ENCODE data around the gene HLA-A. TPM values are rescaled to one million over a fixed set of nuclear protein-coding genes. Genes with fewer than 3 reads are reported as not detected.
A peak's percentile ranks its signal among the peaks of the same experiment; 100 is the strongest.

HLA-A gene
- total RNA-seq, 1 experiment from 2014 or later = 244 TPM

DNA sequence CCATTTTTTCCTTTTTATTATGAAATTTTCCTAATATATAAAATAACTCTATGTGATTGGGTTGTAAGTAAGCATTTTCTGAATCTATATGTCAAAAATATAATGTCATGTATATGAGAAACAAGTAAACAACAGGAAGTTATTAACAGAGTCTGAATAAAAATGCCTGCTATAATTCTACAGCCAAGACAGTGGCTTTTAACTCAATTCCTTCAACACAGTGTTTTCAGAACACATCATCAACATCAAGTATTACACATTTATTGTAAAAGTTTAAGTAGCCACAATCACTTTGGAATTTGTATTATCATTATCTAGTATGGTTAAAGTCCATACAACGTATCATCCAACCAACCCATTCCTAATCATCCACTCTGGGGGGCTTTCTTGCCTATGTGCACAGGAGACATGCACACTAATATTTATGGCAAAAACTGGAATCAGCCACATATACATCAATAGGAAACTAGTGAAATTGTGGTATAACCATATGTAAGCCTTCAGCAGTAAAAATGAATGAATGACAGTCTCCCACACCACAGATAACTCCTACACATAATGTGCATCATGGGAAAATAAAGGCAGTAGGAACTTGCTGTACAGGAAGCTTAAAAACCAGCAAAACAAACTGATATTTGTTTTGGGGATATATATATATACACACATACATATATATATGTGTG is 6.9 kb upstream of the HLA-A start:
- DNase-seq (ENCODE audit: low spot score) = no peak

DNA sequence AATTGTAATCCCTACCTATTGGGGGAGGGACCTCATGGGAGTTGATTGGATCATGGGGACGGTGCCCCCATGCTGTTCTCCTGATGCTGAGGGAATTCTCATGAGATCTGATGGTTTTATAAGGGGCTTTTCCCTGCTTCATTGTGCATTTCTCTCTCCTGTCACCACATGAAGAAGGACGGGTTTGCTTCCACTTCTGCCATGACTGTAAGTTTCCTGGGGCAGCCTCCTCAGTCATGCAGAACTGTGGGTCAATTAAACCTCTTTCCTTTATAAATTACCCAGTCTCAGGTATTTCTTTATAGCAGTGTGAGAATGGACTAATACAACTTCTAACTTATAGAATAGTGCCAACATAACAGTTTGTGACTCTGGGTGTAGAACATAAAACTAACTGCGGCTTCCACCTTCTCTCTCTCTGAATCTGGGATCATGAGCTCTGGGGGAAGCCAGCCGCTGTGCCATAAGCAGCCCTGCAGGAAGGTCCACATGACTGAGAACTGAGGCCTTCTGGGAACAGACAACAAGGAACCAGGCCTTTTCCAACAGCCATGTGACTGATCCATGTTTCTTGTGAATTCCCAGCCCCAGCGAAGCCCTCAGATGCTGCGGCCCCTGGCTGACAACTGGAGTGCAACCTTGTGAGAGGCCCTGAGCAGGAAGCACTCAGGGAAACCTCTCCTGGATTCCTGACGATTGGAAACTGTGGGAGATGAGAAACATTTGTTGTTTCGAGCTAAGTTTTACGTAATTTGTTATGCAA is 3.4 kb upstream of the HLA-A start:
- no peak for DNase-seq (ENCODE audit: low spot score)

DNA sequence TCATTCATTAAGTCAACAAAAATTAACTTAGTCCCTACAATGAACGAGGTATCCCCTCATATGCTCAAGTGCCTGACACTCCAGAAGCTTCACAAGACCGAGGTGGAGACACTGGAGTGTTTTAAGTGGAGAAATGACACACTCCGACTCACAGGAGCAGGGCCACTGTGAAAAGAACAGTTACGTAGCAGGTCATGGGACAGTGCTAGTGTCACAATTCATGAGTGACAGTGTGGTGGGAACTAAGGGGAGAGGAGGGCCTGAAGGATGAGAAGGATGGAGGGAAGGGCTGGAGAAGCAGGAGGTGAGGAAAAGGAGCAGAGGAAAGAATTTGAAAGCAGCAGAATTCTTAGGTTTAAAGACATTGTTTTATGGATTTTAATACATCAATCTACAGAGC is 1.3 kb upstream of the HLA-A start:
- DNase-seq (ENCODE audit: low spot score) = no peak

DNA sequence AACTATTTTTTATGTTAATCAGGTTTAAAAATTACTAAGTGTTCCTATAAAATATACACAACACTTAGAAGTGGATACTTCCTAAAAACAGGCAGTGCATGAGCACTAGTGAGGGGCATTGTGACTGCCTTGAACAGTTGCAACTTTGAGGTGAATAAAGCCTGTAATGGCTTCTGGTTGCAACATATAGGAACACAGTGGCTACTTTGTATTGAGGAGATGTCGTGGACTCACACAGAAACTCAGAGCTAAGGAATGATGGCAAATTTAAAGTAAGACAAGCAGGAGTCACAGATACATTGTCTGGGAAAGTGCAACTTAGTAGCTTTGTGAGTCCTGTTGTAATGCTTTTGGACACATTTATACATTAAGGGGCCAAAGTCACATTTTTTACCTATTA is 861 bp upstream of the HLA-A start:
- DNase-seq (ENCODE audit: low spot score) = no peak

DNA sequence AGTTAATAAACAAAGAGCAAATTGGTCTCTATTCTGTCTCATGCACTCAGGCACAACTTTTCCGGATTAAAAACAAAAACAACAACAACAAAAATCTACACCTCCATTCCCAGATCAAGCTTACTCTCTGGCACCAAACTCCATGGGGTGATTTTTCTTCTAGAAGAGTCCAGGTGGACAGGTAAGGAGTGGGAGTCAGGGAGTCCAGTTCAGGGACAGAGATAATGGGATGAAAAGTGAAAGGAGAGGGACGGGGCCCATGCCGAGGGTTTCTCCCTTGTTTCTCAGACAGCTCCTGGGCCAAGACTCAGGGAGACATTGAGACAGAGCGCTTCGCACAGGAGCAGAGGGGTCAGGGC is 437 bp upstream of the HLA-A start:
- DNase-seq (ENCODE audit: low spot score) = no peak

DNA sequence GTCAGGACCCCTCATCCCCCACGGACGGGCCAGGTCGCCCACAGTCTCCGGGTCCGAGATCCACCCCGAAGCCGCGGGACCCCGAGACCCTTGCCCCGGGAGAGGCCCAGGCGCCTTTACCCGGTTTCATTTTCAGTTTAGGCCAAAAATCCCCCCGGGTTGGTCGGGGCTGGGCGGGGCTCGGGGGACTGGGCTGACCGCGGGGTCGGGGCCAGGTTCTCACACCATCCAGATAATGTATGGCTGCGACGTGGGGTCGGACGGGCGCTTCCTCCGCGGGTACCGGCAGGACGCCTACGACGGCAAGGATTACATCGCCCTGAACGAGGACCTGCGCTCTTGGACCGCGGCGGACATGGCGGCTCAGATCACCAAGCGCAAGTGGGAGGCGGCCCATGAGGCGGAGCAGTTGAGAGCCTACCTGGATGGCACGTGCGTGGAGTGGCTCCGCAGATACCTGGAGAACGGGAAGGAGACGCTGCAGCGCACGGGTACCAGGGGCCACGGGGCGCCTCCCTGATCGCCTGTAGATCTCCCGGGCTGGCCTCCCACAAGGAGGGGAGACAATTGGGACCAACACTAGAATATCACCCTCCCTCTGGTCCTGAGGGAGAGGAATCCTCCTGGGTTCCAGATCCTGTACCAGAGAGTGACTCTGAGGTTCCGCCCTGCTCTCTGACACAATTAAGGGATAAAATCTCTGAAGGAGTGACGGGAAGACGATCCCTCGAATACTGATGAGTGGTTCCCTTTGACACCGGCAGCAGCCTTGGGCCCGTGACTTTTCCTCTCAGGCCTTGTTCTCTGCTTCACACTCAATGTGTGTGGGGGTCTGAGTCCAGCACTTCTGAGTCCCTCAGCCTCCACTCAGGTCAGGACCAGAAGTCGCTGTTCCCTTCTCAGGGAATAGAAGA is 978 bp downstream of the HLA-A start:
- DNase-seq (ENCODE audit: low spot score) = no peak

DNA sequence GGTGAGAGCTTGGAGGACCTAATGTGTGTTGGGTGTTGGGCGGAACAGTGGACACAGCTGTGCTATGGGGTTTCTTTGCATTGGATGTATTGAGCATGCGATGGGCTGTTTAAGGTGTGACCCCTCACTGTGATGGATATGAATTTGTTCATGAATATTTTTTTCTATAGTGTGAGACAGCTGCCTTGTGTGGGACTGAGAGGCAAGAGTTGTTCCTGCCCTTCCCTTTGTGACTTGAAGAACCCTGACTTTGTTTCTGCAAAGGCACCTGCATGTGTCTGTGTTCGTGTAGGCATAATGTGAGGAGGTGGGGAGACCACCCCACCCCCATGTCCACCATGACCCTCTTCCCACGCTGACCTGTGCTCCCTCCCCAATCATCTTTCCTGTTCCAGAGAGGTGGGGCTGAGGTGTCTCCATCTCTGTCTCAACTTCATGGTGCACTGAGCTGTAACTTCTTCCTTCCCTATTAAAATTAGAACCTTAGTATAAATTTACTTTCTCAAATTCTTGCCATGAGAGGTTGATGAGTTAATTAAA is 3.0 kb downstream of the HLA-A start:
- DNase-seq (ENCODE audit: low spot score) = no peak

DNA sequence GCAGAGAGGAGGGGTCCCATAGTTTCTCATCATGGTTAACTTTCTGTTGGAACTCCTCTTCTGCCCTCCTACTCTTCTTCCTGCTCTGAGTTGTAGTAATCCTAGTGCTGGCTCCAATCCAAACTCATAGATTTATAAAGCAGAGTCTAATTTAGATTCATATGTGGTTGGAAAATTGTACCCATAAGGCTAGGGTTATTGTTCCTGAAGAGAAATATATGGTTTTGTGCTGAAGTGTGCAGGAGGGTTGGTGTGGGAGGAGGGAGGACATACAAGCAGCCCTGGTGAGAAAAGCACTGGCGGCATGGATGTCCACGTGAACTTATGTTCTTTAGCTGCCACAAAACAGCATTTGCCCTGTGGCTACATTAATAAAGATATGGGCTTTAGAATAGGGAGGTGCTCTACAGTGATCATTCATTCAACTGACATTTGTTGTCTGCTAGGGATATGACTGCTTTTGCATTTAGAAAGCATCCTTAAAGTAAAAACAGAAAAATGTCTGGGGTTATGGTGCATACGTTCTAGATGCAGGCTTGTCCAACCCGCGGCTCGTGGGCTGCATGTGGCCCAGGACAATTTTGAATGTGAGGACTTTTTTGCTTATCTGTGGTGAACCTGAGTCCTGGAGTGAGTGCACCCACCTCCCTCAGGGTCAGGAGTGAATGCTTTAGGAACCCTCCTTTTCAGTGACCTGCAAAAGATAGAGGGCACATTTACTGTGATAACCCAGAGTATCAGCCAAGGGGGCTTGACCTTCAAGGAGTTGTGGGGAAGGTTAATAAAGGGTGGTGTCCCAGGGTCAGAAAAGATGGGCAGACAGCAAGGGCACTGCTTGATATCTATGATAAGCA is 4.1 kb downstream of the HLA-A start:
- DNase-seq (ENCODE audit: low spot score) = no peak

DNA sequence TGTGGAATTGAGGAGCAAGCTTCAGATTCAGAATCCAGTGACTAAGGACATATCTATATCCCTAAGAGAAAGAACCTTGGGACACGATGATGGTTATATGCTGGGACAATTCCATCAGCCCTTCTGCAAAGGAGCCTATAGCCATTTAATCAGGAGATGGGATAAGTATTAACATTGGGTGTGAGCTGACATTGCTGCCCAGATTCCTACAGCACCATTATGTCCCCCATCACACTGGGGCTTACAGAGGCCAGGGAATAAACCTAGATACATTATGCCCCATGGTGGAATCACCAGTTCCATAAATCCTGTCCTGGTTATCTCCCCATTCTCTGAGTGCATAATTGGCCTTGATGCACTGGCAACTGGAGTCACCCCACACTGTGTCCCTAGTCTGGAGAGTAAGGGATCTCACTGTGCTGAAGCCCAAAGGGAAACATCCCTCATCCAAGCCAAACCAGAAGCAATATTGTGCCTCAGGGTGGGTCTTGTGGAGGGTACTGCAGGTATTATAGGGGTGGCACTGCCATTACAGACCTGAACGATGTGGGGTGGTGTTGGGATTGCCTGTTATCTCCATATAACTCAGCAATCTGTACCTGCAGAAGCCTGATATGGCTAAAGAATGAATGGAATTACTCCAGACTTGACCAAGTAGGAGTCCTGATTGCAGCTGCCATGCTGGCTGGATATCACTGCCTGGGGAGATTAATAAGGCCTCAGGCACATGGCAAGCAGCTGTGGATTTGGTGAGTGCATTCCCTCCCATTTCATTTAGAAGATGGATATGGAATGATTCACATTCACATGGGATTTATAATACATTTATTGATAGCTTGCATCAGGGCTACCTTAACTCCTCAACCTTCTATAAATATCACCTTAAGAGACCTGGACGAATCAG is 5.0 kb downstream of the HLA-A start:
- DNase-seq (ENCODE audit: low spot score) = no peak

DNA sequence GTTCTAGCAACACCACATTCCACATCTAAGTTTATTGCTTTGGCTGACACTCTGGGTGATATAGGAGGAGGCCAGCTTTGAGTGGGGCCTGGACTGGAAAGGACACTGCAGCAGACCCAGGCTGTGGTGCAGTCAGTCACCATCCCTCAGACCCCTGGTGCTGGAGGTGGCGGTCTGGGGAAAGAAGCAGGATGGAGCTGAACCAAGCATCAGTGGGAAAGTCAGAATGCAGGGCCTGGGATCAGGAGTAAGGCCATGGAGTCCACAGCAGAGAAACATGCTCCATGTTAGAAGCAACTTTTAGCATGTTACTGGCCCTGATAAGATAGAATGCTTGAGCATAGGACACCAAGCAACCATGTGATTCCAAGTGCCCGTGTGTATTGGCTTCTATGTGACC is 5.9 kb downstream of the HLA-A start:
- DNase-seq (ENCODE audit: low spot score) = no peak

DNA sequence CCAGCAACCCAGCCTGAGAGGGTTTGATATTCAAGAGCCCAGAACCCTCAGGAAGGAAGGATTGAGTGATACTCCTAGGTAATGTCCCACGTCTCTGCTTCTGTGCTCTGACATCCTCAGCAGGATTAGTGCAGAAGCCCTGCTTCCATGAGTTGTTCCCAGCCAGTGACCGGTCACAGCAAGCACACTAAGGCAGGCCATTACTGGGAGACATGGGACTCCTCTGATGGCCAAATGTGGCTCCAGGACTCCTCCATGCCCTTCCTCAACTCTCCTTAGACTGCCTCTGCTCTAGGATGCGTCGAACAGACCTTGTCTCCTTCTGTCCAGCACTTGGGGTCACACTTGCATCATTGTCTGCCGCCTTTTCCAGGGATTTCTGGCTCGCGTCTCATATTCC is 7.6 kb downstream of the HLA-A start:
- DNase-seq (ENCODE audit: low spot score) = no peak

DNA sequence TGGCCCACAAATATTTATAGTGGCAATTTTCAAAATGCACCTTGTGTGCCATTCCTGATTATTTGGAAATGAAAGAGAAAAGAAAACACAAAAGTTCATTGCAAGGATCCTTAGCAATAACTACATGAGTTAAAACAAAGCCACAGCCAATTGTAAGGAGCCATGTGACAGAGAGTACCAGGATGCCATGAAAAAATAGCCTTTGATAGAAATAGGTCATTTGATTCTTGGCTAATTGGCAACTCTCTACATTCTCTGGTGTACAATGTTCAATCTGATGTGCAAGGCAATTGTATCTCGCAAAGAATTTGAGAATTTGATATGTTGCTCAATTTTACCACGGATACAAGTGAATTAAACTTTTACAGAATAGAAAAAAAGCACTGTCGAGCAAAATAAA is 9.6 kb downstream of the HLA-A start:
- DNase-seq (ENCODE audit: low spot score) = no peak

DNA sequence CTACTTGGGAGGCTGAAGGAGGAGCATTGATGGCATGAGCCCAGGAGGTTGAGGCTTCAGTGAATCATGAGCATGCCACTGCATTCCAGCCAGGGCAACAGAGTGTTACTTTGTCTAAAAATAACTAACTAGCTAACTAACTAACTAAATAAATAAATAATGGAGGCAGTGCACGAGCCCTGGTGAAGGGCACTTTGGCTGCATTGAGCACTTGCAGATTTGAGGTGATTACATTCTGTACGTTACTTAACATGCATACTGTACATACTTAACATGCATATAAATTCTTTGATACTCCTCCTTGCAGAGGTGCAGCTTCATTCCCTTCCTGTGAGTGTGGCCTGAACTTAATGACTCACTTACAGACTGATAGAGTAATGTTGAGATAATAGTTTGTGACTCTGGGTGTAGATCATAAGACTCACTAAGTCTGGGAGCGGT is 10.7 kb downstream of the HLA-A start:
- DNase-seq (ENCODE audit: low spot score) = peak; percentile 96

DNA sequence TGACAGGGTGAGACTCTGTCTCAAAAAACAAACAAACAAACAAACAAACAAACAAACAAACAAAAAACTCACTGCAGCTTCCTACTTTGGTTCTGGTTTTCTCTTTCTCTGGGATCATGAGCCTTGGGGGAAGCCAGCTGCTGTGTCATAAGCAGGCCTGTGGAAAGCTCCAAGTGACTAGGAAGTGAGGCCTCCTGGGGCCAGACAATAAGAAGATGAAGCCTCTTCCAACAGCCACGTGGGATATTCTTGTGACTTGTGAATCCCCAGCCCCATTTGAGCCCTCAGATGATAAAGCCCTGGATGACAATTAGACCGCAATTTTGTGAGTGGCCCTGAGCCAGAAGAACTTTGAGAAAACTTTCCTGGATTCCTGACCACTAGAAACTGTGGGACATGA is 11.4 kb downstream of the HLA-A start:
- DNase-seq (ENCODE audit: low spot score) = no peak

DNA sequence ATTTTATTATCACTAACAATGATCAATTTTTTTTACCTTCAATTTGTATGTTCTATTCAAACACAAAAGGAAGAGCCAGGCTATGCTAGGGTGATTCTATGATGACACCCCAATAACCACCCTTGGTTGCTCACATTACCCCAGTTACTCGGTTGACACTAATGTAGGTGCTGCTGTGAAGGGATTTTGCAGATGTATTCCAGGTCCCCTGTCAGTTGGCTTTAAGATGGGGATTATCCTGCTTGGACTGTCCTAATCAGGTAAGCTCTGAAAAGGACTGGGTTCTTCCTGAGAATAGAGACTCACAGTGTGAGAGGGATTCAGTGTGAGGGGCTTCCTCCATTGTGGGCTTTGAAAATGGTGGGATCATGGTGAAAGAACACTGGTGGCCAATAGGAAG is 11.9 kb downstream of the HLA-A start:
- no peak for DNase-seq (ENCODE audit: low spot score)

DNA sequence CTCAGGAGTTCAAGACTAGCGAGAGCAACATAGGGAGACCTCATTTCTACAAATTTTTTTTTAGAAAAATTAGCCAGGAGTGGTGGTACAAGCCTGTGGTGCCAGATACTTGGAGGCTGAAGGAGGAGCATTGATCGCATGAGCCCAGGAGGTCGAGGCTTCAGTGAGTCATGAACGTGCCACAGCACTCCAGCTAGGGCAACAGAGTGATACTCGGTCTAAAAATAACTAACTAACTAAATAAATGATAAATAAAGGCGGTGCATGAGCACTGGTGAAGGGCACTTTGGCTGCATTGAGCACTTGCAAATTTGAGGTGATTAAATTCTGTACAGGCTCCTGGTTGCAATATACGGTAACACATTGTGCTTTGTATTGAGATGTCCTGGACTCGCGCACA is 13.5 kb downstream of the HLA-A start:
- DNase-seq (ENCODE audit: low spot score) = no peak

DNA sequence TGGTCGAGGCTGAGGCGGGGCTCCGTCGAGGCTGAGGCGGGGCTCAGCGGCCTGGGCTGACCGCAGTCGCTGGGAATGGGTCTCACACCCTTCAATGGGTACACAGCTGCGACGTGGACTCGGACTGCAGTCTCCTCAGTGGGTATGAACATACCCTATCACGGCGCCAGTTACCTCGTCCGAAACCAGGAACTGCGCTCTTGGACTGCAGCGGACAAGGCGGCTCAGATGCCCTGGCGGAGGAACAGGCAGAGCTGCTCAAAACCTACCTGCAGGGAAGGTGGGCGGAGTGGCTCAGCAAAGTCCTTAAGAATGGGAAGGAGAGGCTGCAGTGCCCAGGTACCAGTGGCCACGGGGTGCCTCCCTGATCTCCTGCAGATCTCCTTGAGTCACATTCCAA is 14.2 kb downstream of the HLA-A start:
- DNase-seq (ENCODE audit: low spot score) = no peak

DNA sequence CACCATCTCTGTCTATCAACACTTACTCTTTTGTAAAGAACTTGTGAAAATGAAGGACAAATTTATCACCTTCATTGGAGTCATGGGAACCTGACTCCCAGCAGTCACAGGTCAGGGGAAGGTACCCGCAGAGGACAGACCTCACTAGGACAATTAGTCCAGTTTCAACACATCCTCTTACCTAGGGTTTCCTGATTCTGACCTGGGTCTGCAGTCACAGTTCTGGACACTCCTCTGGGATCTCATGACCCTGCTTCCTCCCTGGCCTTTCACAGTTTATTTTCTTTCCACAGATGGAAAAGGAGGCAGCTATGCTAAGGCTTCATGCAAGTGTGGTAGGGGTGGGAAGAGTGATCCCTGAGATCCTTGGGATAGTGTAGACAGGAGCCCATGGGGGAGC is 15.7 kb downstream of the HLA-A start:
- no peak for DNase-seq (ENCODE audit: low spot score)

DNA sequence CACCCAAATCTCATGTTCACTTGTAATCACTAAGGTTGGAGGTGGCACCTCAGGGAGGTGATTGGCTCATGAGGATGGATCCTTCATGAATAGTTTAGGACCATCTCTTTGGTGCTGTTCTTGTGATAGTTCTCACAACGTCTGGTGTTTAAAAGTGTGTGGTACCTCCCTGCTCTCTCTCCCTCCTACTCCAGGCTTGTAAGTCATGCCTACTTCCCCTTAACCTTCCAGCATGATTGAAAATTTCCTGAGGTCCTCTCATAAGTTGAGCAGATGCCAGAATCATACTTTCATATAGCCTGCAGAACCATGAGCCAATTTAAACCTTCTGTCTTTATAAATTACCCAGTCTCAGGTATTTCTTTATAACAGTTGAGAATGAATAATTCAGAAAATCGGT is 16.6 kb downstream of the HLA-A start:
- no peak for DNase-seq (ENCODE audit: low spot score)

DNA sequence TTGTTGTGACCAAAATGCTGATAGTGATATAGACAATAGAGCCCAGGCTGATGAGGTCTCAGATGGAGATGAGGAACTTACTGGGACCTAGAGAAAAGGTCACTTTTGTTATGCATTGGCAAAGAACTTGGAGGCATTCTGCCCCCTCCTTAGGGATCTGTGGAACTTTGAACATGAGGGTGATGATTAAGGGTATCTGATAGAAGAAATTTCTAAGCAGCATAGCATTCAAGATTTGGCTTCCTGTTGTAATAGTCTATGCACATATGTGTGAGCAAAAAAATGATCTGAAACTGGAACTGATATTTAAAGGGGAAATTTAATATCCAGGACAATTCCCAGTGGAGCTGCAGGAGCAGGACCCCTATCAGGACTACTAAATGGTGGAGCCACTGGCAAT is 17.1 kb downstream of the HLA-A start:
- DNase-seq (ENCODE audit: low spot score) = no peak
